Stimulated activated memory B cell treated with anti-CD40 and anti-IgM and Interleukin-4, amounts not matched to agents 10 μg/mL and 1 μg/mL and 100 μg/mL, for 72 hours (primary cell): ENCODE measurements around the gene VASH2.
"Not testable (repeated sequence)": the region's sequence is repeated elsewhere in the genome, so short reads cannot be mapped to it uniquely, and the experiment has no call there.

Source experiments
- ATAC-seq: fragments of 150-1000 bp; cut with Tn5 transposase; 2 replicates; pipeline ENCODE4 v1.10.0; 2021
- H3K27ac Mint-ChIP-seq: one replicate; pipeline ENCODE4 v1.8.0; 2022; ENCODE audit warnings: mild to moderate bottlenecking, mixed read lengths
- H3K27me3 Mint-ChIP-seq: one replicate; pipeline ENCODE4 v1.8.0; 2022; ENCODE audit warnings: mixed read lengths
- H3K36me3 Mint-ChIP-seq: one replicate; pipeline ENCODE4 v1.8.0; 2022; ENCODE audit warnings: mixed read lengths
- H3K4me1 Mint-ChIP-seq: one replicate; pipeline ENCODE4 v1.8.0; 2022; ENCODE audit warnings: mixed read lengths
- H3K4me3 Mint-ChIP-seq: one replicate; pipeline ENCODE4 v1.8.0; 2022; ENCODE audit warnings: mild to moderate bottlenecking, moderate library complexity, mixed read lengths
- H3K9me3 Mint-ChIP-seq: one replicate; pipeline ENCODE4 v1.8.0; 2022; ENCODE audit warnings: mixed read lengths

Gene VASH2

GRCh38 chr1:212950243-212951125 lies at the start of gene VASH2:
Gene VASH2, plus strand, starts transcription at chr1:212950541. Its CDS starts 1,002 bp downstream, at chr1:212951543.
- peaks cover 13% of the 10 kb centered on the region for H3K27me3 Mint-ChIP-seq
- ATAC-seq: peak; percentile 95
- H3K4me1 Mint-ChIP-seq: peaks cover 45% of the 10 kb centered on the region
- no peaks in the 10 kb centered on the region for H3K9me3 Mint-ChIP-seq
- H3K27ac Mint-ChIP-seq: peak within 1 kb of the TSS; percentile 57
- peak within 1 kb of the TSS; percentile 83 for H3K4me3 Mint-ChIP-seq
- H3K36me3 Mint-ChIP-seq: peaks cover 7% of the 10 kb centered on the region

DNA sequence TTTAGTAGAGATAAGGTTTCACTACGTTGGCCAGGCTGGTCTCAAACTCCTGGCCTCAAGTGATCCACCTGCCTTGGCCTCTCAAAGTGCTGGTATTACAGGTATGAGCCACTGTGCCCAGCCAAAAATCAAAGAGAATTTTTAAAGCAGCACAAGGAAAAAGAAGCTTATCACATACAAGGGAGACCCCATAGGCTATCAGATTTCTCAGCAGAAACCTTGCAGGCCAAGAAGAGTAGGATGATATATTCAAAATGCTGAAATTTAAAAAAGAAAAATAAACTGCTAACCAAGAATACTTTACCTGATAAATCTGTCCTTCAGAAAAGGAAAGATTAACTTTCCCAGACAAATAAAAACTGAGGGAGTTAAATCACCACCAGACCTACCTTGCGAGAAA lies 49.1 kb upstream of the VASH2 start:
- no peak overlapping the region for H3K27ac Mint-ChIP-seq
- no peaks in the 10 kb centered on the region for H3K27me3 Mint-ChIP-seq
- peaks cover 44% of the 10 kb centered on the region for H3K36me3 Mint-ChIP-seq
- no peak overlapping the region for H3K4me3 Mint-ChIP-seq
- H3K4me1 Mint-ChIP-seq: no peaks in the 10 kb centered on the region
- peaks cover 19% of the 10 kb centered on the region for H3K9me3 Mint-ChIP-seq
- no peak for ATAC-seq

- H3K27ac Mint-ChIP-seq: no peak overlapping the region
- H3K4me1 Mint-ChIP-seq: no peaks in the 10 kb centered on the region
- H3K9me3 Mint-ChIP-seq: peaks cover 19% of the 10 kb centered on the region
- H3K36me3 Mint-ChIP-seq: peaks cover 41% of the 10 kb centered on the region
- H3K4me3 Mint-ChIP-seq: no peak overlapping the region
- H3K27me3 Mint-ChIP-seq: no peaks in the 10 kb centered on the region
- ATAC-seq: no peak
These were observed 48.3 kb upstream of the VASH2 start for GRCh38 chr1:212902054-212902453.

DNA sequence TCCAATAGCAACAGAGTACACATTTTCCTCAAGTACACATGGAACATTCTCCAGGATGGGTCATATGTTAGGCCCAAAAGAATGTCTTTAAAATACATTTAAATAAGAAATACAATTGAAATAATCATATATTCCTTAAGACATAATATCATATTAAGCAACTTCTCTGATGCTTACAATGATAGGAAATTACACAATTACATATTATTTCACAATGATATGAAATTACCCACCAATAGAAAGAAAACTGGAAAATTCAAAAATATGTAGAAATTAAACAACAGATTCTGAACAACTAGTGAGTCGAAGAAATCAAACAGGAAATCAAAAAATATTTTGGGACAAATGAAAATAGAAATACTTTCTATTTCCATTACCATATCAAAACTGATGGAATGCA lies 46.7 kb upstream of the VASH2 start:
- Mint-ChIP-seq H3K36me3 (peaks cover 29% of the 10 kb centered on the region), H3K4me1 (no peaks in the 10 kb centered on the region), H3K9me3 (peaks cover 19% of the 10 kb centered on the region), H3K4me3 (no peak overlapping the region), H3K27me3 (no peaks in the 10 kb centered on the region), H3K27ac (no peak overlapping the region)
- ATAC-seq: no peak

GRCh38 chr1:212908071-212908470 lies 42.3 kb upstream of the VASH2 start:
- not testable (repeated sequence) for H3K36me3 Mint-ChIP-seq, H3K27me3 Mint-ChIP-seq, H3K4me3 Mint-ChIP-seq, H3K4me1 Mint-ChIP-seq, ATAC-seq, H3K27ac Mint-ChIP-seq, H3K9me3 Mint-ChIP-seq

- ATAC-seq: no peak
- Mint-ChIP-seq H3K27me3 (no peaks in the 10 kb centered on the region), H3K4me3 (no peak overlapping the region), H3K27ac (no peak overlapping the region), H3K4me1 (no peaks in the 10 kb centered on the region), H3K36me3 (no peaks in the 10 kb centered on the region), H3K9me3 (peaks cover 3% of the 10 kb centered on the region)
These were observed 41.4 kb upstream of the VASH2 start for GRCh38 chr1:212908971-212909370.

GRCh38 chr1:212909652-212910063 lies 40.7 kb upstream of the VASH2 start:
- no peak for ATAC-seq
- Mint-ChIP-seq H3K4me3 (no peak overlapping the region), H3K27ac (no peak overlapping the region), H3K9me3 (no peaks in the 10 kb centered on the region), H3K36me3 (no peaks in the 10 kb centered on the region), H3K27me3 (no peaks in the 10 kb centered on the region), H3K4me1 (no peaks in the 10 kb centered on the region)

DNA sequence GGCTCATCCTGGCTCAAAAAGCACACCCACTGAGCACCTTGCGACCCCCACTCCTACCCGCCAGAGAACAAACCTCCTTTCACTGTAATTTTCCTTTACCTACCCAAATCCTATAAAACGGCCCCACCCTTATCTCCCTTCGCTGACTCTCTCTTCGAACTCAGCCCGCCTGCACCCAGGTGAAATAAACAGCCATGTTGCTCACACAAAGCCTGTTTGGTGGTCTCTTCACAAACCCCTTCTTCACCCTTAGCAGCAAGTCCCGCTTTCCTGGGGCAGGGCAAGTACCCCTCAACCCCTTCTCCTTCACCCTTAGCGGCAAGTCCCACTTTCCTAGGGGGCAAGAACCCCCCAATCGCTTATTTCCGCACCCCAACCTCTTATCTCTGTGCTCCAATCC lies 40.1 kb upstream of the VASH2 start:
- H3K4me3 Mint-ChIP-seq, H3K27me3 Mint-ChIP-seq: not testable (repeated sequence)

DNA sequence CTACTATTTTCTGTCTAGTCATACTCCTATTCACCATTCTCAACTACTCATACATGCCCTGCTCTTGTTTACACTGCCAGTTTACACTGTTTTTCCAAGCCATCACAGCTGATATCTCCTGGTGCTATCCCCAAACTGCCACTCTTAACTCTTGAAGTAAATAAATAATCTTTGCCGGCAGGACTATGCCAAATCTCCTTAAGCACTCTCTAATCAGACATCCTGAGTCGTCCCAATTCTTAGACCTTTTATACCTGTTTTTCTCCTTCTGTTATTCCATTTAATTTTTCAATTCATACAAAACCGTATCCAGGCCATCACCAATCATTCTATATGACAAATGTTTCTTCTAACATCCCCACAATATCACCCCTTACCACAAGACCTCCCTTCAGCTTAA lies 36.7 kb upstream of the VASH2 start:
- H3K27ac Mint-ChIP-seq, ATAC-seq, H3K4me3 Mint-ChIP-seq, H3K9me3 Mint-ChIP-seq, H3K4me1 Mint-ChIP-seq, H3K36me3 Mint-ChIP-seq: not testable (repeated sequence)
- H3K27me3 Mint-ChIP-seq: peaks cover 26% of the 10 kb centered on the region

More for the DNA sequence above, 40.1 kb upstream of the VASH2 start:
- not testable (repeated sequence) for H3K27ac Mint-ChIP-seq, H3K4me1 Mint-ChIP-seq, H3K36me3 Mint-ChIP-seq, H3K9me3 Mint-ChIP-seq, ATAC-seq

DNA sequence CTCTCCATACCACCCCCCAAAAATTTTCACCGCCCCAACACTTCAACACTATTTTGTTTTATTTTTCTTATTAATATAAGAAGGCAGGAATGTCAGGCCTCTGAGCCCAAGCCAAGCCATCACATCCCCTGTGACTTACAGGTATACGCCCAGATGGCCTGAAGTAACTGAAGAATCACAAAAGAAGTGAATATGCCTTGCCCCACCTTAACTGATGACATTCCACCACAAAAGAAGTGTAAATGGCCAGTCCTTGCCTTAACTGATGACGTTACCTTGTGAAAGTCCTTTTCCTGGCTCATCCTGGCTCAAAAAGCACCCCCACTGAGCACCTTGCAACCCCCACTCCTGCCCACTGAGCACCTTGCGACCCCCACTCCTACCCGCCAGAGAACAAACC lies 36.2 kb upstream of the VASH2 start:
- H3K27me3 Mint-ChIP-seq: peaks cover 26% of the 10 kb centered on the region
- H3K9me3 Mint-ChIP-seq, H3K27ac Mint-ChIP-seq, H3K36me3 Mint-ChIP-seq, ATAC-seq, H3K4me1 Mint-ChIP-seq, H3K4me3 Mint-ChIP-seq: not testable (repeated sequence)

GRCh38 chr1:212914789-212915188 lies 35.6 kb upstream of the VASH2 start:
- H3K9me3 Mint-ChIP-seq: no peaks in the 10 kb centered on the region
- peaks cover 10% of the 10 kb centered on the region for H3K4me1 Mint-ChIP-seq
- H3K36me3 Mint-ChIP-seq: no peaks in the 10 kb centered on the region
- peaks cover 26% of the 10 kb centered on the region for H3K27me3 Mint-ChIP-seq
- no peak overlapping the region for H3K4me3 Mint-ChIP-seq
- no peak for ATAC-seq
- no peak overlapping the region for H3K27ac Mint-ChIP-seq

DNA sequence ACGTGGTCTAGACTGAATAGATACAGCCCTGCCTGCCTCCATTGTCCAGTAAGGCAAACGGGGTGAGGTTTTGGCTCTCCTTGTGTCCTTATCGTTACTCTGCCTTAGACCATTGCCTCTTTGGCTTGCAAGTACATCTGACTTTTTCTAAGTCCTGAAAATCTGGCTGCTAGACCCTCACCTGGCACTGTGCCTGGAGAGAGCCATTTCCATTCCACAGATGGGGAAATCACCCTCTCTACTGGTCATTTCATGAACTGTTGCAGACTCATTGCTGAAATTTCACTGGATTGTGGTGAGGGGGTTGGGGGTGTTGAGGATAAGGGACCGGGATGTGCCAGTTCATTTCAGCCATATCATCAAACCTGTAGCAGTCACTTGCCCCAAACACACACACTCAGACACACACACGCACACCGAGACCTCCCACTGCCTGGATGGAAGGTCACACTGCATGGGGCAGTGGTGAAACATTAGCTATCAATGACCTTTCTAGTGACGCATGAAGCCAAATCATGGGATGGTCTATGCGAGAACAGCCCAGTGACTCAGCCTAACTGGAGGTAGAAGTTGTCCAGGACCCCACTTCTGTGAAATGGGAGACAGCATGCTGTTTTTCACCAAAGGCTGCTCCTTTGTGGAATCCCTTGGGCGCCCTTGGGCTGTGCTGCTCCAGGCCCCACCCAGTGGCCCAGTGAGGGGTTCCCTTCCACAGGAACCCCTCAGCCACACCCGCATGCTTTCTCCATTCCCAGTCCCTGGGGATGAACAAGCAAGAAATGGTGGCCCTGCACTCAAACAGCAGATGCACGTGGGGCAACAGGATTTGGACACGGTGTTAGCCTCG lies 34.9 kb upstream of the VASH2 start:
- Mint-ChIP-seq H3K27ac (no peak overlapping the region), H3K4me3 (no peak overlapping the region), H3K4me1 (peaks cover 10% of the 10 kb centered on the region), H3K27me3 (peaks cover 29% of the 10 kb centered on the region), H3K9me3 (no peaks in the 10 kb centered on the region), H3K36me3 (no peaks in the 10 kb centered on the region)
- ATAC-seq: peak; percentile 39

GRCh38 chr1:212916481-212917133 lies 33.7 kb upstream of the VASH2 start:
- no peaks in the 10 kb centered on the region for H3K9me3 Mint-ChIP-seq
- peaks cover 40% of the 10 kb centered on the region for H3K27me3 Mint-ChIP-seq
- H3K36me3 Mint-ChIP-seq: no peaks in the 10 kb centered on the region
- H3K4me3 Mint-ChIP-seq: peak overlapping the region; percentile 1
- no peak overlapping the region for H3K27ac Mint-ChIP-seq
- H3K4me1 Mint-ChIP-seq: peaks cover 10% of the 10 kb centered on the region
- ATAC-seq: peak; percentile 72

DNA sequence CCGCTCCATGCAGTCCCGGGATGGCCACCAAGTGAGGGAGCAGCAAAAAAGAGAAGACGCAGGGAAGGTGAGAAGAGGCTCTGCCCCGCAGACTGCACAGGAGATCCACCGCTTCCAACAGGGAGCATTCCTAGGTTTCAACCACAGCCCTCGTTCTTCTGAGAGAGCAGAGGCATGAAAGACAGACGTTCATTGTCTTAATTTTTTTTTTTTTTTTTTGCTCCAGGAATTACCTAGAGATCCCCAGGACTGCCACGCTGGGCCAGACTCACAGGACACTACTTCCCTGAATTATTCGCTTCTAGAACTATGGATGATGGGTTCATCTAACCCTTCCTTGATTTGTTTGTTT lies 33.2 kb upstream of the VASH2 start:
- H3K27ac Mint-ChIP-seq: no peak overlapping the region
- no peaks in the 10 kb centered on the region for H3K9me3 Mint-ChIP-seq

DNA sequence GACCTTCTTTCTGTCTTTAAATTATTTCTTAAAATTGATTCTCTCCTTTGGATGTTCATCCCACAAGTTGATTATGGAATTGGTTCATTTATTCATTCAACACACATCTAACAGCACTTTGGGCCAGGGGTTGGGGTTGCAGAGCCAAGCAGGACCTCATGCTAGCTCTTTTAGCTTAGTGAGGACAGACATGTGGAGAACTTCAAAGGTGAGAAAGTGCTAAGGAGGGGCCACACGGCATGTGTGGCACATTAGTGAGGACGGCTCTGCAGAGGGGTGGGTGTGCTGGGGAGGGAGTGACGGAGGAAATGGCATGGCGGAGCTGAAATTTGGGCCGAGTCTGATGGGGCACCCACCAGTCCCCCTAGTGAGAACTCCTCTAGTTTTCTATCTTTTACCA lies 32.5 kb upstream of the VASH2 start:
- no peak for ATAC-seq

More for the DNA sequence above, 33.2 kb upstream of the VASH2 start:
- peaks cover 42% of the 10 kb centered on the region for H3K27me3 Mint-ChIP-seq
- no peak for ATAC-seq
- no peak overlapping the region for H3K4me3 Mint-ChIP-seq
- no peaks in the 10 kb centered on the region for H3K36me3 Mint-ChIP-seq
- H3K4me1 Mint-ChIP-seq: peaks cover 10% of the 10 kb centered on the region

More for the DNA sequence above, 32.5 kb upstream of the VASH2 start:
- Mint-ChIP-seq H3K36me3 (no peaks in the 10 kb centered on the region), H3K9me3 (no peaks in the 10 kb centered on the region), H3K27ac (no peak overlapping the region), H3K27me3 (peaks cover 42% of the 10 kb centered on the region), H3K4me1 (peaks cover 10% of the 10 kb centered on the region), H3K4me3 (no peak overlapping the region)
